HS-5 (cell line): Measurements from ENCODE around the gene GSTK1.
"Not testable (repeated sequence)": the region's sequence is repeated elsewhere in the genome, so short reads cannot be mapped to it uniquely, and the experiment has no call there.

Experiments used
- DNase-seq: peaks from one replicate; pipeline ENCODE4 v3.0.0-alpha.2; 2012; ENCODE audit warnings: low read depth

The GSTK1 gene

GRCh38 chr7:143263266-143264195, at the start of gene GSTK1:
Gene GSTK1 (plus strand): TSS chr7:143263441. CDS start chr7:143263514, 73 bp downstream.
- no peak for DNase-seq

- DNase-seq: not testable (repeated sequence)
These were observed 49.8 kb upstream of the GSTK1 start for GRCh38 chr7:143213478-143213877.

GRCh38 chr7:143214789-143215679, 48.2 kb upstream of the GSTK1 start:
- DNase-seq: peak; percentile 55

GRCh38 chr7:143216151-143216550, 47.1 kb upstream of the GSTK1 start:
- no peak for DNase-seq

DNA sequence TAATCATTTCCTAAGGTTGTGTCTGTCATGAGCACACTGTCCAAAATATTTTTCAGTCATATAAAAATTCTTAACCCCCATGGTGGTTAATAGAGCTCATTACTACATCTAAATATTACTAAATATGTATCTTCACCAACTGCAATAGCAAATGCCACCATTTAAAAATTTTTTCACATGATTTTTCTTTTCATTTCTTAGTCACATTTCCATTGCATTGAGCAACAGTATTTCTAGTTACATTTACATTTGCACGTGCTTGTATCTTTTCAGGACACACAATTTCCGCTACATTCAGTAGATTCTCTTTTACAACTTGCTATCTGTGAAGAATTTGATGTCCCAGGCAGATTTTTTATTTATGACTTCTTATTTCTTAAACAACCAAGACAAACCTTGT, 46.6 kb upstream of the GSTK1 start:
- no peak for DNase-seq

- no peak for DNase-seq
These were observed 45.4 kb upstream of the GSTK1 start for GRCh38 chr7:143217806-143218205.

DNA sequence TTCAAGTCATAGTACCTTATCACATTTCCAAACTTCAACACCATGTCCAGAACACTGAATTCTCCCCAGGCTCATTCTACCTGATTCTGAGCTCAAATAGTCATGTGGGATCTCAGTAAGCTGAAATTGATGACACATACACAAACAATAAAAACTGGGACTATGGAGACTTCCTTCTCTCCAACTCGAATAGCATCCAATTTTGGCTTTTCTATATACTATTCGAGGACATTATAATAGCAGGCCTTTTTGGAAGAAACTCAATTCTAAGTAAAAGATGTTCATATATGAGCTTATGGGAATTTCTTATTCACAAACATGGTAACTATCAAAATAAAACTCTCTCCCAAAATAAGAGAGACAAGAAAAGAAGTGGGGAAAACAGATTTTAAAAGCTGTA, 42.0 kb upstream of the GSTK1 start:
- DNase-seq: no peak

DNA sequence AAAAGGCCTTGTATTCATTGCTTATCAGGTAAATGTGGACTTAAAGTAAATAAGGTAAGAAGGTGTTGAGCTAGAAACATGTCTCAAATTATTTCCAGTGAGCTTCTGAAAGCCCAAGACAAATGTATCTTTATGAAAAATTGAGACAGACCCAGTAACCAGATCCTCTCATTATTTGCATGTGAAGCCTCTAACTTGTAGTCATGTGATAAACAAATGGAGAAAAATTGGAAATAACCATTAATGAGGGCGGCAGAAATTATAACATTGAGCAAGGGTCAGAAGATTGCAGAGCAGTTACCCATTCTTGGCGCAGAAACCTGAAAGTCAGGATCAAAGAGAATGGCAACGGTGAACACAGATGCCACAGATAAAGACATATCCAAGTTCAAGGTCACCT, 41.5 kb upstream of the GSTK1 start, which contains the start of gene TAS2R40:
Gene TAS2R40 (plus strand): TSS at position 301 of the 400 bp plus-strand sequence. CDS start 42 bp downstream, at position 343.
- DNase-seq: no peak

DNA sequence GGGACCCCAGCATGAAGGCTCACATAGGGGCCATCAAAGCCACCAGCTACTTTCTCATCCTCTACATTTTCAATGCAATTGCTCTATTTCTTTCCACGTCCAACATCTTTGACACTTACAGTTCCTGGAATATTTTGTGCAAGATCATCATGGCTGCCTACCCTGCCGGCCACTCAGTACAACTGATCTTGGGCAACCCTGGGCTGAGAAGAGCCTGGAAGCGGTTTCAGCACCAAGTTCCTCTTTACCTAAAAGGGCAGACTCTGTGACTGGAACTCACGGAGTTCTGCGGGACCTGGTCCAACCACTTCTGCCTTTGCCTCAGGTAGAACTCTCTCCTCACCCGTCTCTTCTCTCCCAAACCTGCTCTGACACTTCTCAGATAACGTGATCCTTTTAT, 40.5 kb upstream of the GSTK1 start:
- no peak for DNase-seq

GRCh38 chr7:143223784-143224183, 39.5 kb upstream of the GSTK1 start:
- DNase-seq: no peak

DNA sequence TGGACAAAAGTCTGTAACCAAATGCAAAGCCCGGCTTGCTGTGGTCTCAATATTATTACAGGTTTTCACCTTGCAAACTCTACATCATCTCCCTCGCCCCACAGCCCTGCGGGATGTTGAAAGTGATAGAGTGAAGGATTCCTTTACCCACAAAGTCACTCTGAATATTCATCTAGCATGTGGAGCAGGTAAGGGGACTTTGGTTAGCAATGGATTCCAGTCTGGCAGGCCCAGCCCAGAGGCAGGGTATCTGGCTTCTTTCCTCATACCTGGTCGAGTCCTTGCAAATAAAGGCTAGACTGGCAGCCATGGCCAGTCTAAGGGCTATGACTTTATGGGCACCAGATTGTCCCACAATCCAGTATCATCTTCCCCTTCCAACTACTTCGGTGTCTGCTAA, 38.2 kb upstream of the GSTK1 start:
- DNase-seq: no peak

- DNase-seq: no peak
These were observed 35.4 kb upstream of the GSTK1 start for GRCh38 chr7:143227806-143228205.

DNA sequence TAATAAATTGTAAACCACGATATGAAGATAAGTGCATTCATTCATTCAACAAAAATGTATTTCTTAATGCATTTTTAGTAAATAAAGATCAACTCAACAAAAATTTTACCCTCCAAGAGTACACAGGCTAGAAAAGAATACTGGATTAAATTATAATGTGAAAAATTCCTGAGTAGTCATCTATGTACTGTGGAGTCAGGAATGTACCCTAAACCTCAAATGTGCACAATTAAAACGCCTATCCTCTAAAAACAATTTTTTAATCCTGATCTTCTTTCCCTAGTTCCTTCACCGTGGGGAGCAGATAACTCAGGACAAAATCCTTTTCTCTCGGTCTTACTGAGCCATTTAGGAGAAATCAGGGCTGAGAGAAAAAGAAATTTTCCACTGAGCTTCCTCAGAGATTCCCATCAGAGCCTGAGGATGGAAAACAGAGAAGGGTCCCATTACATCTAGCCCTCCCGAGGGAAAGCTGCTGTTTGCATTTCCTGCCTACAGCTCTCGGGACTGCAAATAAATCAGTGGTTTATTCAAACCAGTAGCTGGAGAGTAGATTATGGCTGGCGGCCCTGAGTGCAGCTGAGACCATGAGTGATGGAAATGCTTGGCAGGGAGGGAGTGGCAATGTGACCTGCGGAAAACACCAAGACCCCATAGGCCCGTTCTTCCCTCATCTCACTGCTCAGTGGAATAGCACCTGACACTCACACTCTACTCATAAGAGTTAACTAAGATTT, 34.0 kb upstream of the GSTK1 start:
- DNase-seq: no peak

GRCh38 chr7:143230602-143231457, 32.4 kb upstream of the GSTK1 start:
- no peak for DNase-seq

GRCh38 chr7:143233816-143234532, 29.3 kb upstream of the GSTK1 start:
- no peak for DNase-seq

- no peak for DNase-seq
These were observed 28.7 kb upstream of the GSTK1 start for GRCh38 chr7:143234533-143234875.

DNA sequence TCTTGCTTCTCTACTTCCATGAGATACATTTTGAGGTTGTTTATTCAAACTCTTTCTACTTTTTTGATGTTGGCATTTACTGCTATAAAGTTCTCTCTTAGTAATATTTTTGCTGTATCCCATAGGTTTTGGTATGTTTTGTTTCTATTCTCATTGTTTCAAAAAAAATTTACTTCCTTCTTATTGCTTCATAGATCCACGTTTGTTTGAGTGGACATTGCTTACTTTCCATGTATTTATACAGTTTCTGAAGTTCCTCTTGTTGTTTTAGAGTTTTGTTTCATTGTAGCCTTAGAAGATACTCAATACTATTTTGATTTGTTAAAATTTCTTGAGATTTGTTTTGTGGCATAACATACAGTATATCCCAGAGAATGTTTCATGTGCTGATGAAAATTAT, 27.7 kb upstream of the GSTK1 start:
- no peak for DNase-seq

- no peak for DNase-seq
These were observed 26.7 kb upstream of the GSTK1 start for GRCh38 chr7:143236408-143236990.

GRCh38 chr7:143237366-143237765, 25.9 kb upstream of the GSTK1 start:
- DNase-seq: no peak
